Diencephalon (tissue), 1 donor: ENCODE data around the gene DKK1. TPM values are rescaled to one million over a fixed set of nuclear protein-coding genes. Genes with fewer than 3 reads are reported as not detected.

Source experiments
- total RNA-seq: library from RNA; depleted of rRNA; stranded (reverse); fragments of >200 nt; gene quantifications from one replicate; pipeline ENCODE4 v1.2.3, GENCODE V29; 2014

DKK1 gene, protein sequence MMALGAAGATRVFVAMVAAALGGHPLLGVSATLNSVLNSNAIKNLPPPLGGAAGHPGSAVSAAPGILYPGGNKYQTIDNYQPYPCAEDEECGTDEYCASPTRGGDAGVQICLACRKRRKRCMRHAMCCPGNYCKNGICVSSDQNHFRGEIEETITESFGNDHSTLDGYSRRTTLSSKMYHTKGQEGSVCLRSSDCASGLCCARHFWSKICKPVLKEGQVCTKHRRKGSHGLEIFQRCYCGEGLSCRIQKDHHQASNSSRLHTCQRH
- total RNA-seq, result 5.3 TPM

DNA sequence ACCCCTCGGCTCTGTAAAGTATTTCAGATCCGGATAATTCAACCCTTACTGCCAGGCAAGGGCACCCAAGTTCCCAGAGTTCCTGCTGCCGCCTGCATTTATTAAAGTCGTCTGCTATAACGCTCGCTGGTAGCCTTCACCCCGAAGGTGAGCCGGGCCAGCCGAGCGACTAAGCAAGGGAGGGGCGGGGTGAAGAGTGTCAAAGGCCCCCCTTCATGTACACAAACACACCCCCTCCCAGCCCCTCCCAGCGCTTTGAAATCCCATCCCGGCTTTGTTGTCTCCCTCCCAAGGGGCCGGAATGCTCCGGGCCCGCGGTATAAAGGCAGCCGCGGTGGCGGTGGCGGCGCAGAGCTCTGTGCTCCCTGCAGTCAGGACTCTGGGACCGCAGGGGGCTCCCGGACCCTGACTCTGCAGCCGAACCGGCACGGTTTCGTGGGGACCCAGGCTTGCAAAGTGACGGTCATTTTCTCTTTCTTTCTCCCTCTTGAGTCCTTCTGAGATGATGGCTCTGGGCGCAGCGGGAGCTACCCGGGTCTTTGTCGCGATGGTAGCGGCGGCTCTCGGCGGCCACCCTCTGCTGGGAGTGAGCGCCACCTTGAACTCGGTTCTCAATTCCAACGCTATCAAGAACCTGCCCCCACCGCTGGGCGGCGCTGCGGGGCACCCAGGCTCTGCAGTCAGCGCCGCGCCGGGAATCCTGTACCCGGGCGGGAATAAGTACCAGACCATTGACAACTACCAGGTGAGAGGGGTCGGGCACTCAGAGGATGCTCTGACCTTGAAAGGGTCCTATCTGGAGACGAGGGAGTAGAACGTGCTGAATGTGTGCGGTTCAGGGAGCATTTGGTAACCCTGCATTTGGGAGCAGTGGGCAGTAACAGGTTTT lies at the start of gene DKK1:
Gene DKK1, plus strand, starts transcription at position 349 of the 889 bp plus-strand sequence. Its CDS starts 154 bp downstream, at position 503.

